OCI-LY1 (cell line): Measurements from ENCODE around the gene DRC7.

Source experiments
- H2AFZ ChIP-seq: fragments of 200-600 bp; sonication (generic), shearing (Covaris generic); 2 replicates; pipeline ENCODE4 v1.6.0; 2014; ENCODE audit warnings: antibody characterized with exemption, mild to moderate bottlenecking, low read length
- H3F3A ChIP-seq: fragments of 200-600 bp; sonication (generic), shearing (Covaris generic); 2 replicates; pipeline ENCODE4 v1.6.0; 2014; ENCODE audit warnings: mild to moderate bottlenecking, antibody characterized with exemption, low read length, moderate library complexity; ENCODE audit not compliant: insufficient read depth
- H3K27ac ChIP-seq: fragments of 200-600 bp; sonication (generic); 2 replicates; pipeline ENCODE4 v1.5.1; 2014; ENCODE audit warnings: low read length, mixed run types, mild to moderate bottlenecking, low read depth; ENCODE audit not compliant: poor library complexity, severe bottlenecking
- H3K27me3 ChIP-seq: fragments of 200-600 bp; sonication (generic); 2 replicates; pipeline ENCODE4 v1.6.0; 2014; ENCODE audit warnings: antibody characterized with exemption, mild to moderate bottlenecking, low read length, moderate library complexity; ENCODE audit not compliant: insufficient read depth
- H3K36me3 ChIP-seq: fragments of 200-600 bp; sonication (generic); 2 replicates; pipeline ENCODE4 v1.6.1; 2014; ENCODE audit warnings: mild to moderate bottlenecking, antibody characterized with exemption, low read length, moderate library complexity, mixed read lengths; ENCODE audit not compliant: insufficient read depth
- H3K4me1 ChIP-seq: fragments of 200-600 bp; sonication (generic); 2 replicates; pipeline ENCODE4 v1.5.1; 2014; ENCODE audit warnings: mild to moderate bottlenecking, low read length, moderate library complexity; ENCODE audit not compliant: insufficient read depth, severe bottlenecking
- H3K4me2 ChIP-seq: fragments of 200-600 bp; sonication (generic), shearing (Covaris generic); 2 replicates; pipeline ENCODE4 v1.6.1; 2014; ENCODE audit warnings: low read length
- H3K4me3 ChIP-seq: fragments of 200-600 bp; sonication (generic); 2 replicates; pipeline ENCODE4 v1.5.1; 2014; ENCODE audit warnings: low read length, low read depth, mild to moderate bottlenecking, mixed read lengths; ENCODE audit not compliant: poor library complexity, severe bottlenecking
- H3K79me2 ChIP-seq: fragments of 200-600 bp; shearing (Covaris generic); 2 replicates; pipeline ENCODE4 v1.6.1; 2016; ENCODE audit warnings: mixed run types, low read length, mixed read lengths; ENCODE audit not compliant: insufficient read depth
- H3K9ac ChIP-seq: fragments of 200-600 bp; sonication (generic), shearing (Covaris generic); 2 replicates; pipeline ENCODE4 v1.6.1; 2014; ENCODE audit warnings: mild to moderate bottlenecking, low read length, mixed read lengths
- H3K9me2 ChIP-seq: fragments of 200-600 bp; sonication (generic), shearing (Covaris generic); 2 replicates; pipeline ENCODE4 v1.6.1; 2014; ENCODE audit warnings: low read depth, mild to moderate bottlenecking, low read length, mixed read lengths
- H3K9me3 ChIP-seq: fragments of 200-600 bp; shearing (Covaris generic); 2 replicates; pipeline ENCODE4 v1.6.1; 2014; ENCODE audit warnings: low read length, mixed read lengths
- H4K20me1 ChIP-seq: fragments of 200-600 bp; sonication (generic), shearing (Covaris generic); 2 replicates; pipeline ENCODE4 v1.6.0; 2016; ENCODE audit warnings: mild to moderate bottlenecking, low read length; ENCODE audit not compliant: insufficient read depth
- CTCF ChIP-seq: fragments of 200-600 bp; sonication (generic), shearing (Covaris generic); IDR thresholded peaks from 2 replicates; pipeline ENCODE4 v1.5.1; 2017; ENCODE audit warnings: mild to moderate bottlenecking, antibody characterized with exemption, low read length, moderate library complexity, mixed read lengths
- EZH2 ChIP-seq: fragments of 200-600 bp; sonication (generic), shearing (Covaris generic); IDR thresholded peaks from 2 replicates; pipeline ENCODE4 v1.8.0; 2017; ENCODE audit warnings: borderline replicate concordance, mixed run types, mild to moderate bottlenecking, antibody characterized with exemption, low read length, moderate library complexity, mixed read lengths

Gene DRC7

GRCh38 chr16:57730771-57731730 is 36.4 kb downstream of the DRC7 start:
- Histone ChIP-seq H3K4me1 (peaks cover 9% of the 10 kb centered on the region), H3K9me3 (peaks cover 12% of the 10 kb centered on the region; the same call in 1 of the 2 replicates), H4K20me1 (no peaks in the 10 kb centered on the region), H3K9ac (no peak overlapping the region), H3K36me3 (no peaks in the 10 kb centered on the region; the same call in 1 of the 2 replicates), H3K27me3 (no peaks in the 10 kb centered on the region), H3K27ac (no peak overlapping the region), H3K4me2 (no peak overlapping the region), H3K4me3 (no peak overlapping the region), H3K9me2 (no peaks in the 10 kb centered on the region), H3F3A (no peaks in the 10 kb centered on the region), H3K79me2 (no peaks in the 10 kb centered on the region), H2AFZ (no peak overlapping the region)
- TF ChIP-seq EZH2 (no peak), CTCF (no peak)

- no peak overlapping the region for H3K4me3 ChIP-seq
- peaks cover 19% of the 10 kb centered on the region for H3K4me1 ChIP-seq
- no peaks in the 10 kb centered on the region for H3K27me3 ChIP-seq
- no peaks in the 10 kb centered on the region; the same call in 1 of the 2 replicates for H3K36me3 ChIP-seq
- no peak for TF ChIP-seq EZH2
- TF ChIP-seq CTCF, result no peak
- H3K79me2 ChIP-seq, result no peaks in the 10 kb centered on the region
- no peak overlapping the region for H2AFZ ChIP-seq
- H3F3A ChIP-seq, result no peaks in the 10 kb centered on the region
- no peak overlapping the region for H3K9ac ChIP-seq
- no peak overlapping the region for H3K4me2 ChIP-seq
- H4K20me1 ChIP-seq, result no peaks in the 10 kb centered on the region
- H3K9me3 ChIP-seq, result peaks cover 12% of the 10 kb centered on the region; the same call in 1 of the 2 replicates
- no peaks in the 10 kb centered on the region for H3K9me2 ChIP-seq
- H3K27ac ChIP-seq, result no peak overlapping the region
Measured at GRCh38 chr16:57732037-57732436, 37.4 kb downstream of the DRC7 start.

GRCh38 chr16:57732714-57733113 is 38.1 kb downstream of the DRC7 start:
- H3K9me3 ChIP-seq, result peaks cover 12% of the 10 kb centered on the region; the same call in 1 of the 2 replicates
- H3K9me2 ChIP-seq, result no peaks in the 10 kb centered on the region
- H3K4me3 ChIP-seq, result no peak overlapping the region
- no peak overlapping the region for H3K27ac ChIP-seq
- peaks cover 20% of the 10 kb centered on the region for H3K4me1 ChIP-seq
- H3K36me3 ChIP-seq, result no peaks in the 10 kb centered on the region; the same call in 1 of the 2 replicates
- no peaks in the 10 kb centered on the region for H3K79me2 ChIP-seq
- no peak for TF ChIP-seq CTCF
- TF ChIP-seq EZH2, result no peak
- H3K9ac ChIP-seq, result no peak overlapping the region
- H3F3A ChIP-seq, result no peaks in the 10 kb centered on the region
- no peaks in the 10 kb centered on the region for H3K27me3 ChIP-seq
- no peak overlapping the region for H2AFZ ChIP-seq
- H4K20me1 ChIP-seq, result no peaks in the 10 kb centered on the region
- no peak overlapping the region for H3K4me2 ChIP-seq
